NCI-H2196 (cell line): ENCODE data around the gene ATRNL1.

Experiments
- DNase-seq: peaks from one replicate; lab custom pipeline; 2025; ENCODE audit not compliant: unreplicated experiment; lab: John Stamatoyannopoulos, UW

Gene ATRNL1

GRCh38 chr10:115974816-115975430, 881.8 kb downstream of the ATRNL1 start:
- DNase-seq = no peak

GRCh38 chr10:115975506-115975905, 882.3 kb downstream of the ATRNL1 start:
- DNase-seq = no peak

GRCh38 chr10:115976342-115976741, 883.2 kb downstream of the ATRNL1 start:
- DNase-seq = no peak

GRCh38 chr10:115977855-115978254, 884.7 kb downstream of the ATRNL1 start:
- DNase-seq = no peak

GRCh38 chr10:115979576-115979975, 886.4 kb downstream of the ATRNL1 start:
- no peak for DNase-seq

GRCh38 chr10:115980470-115980869, 887.3 kb downstream of the ATRNL1 start:
- no peak for DNase-seq

GRCh38 chr10:115981081-115981480, 887.9 kb downstream of the ATRNL1 start:
- DNase-seq = no peak

GRCh38 chr10:115982076-115982475, 888.9 kb downstream of the ATRNL1 start:
- DNase-seq = no peak

GRCh38 chr10:115982526-115982925, 889.4 kb downstream of the ATRNL1 start:
- DNase-seq = no peak

- DNase-seq = no peak
Measured at GRCh38 chr10:115985786-115986185, 892.6 kb downstream of the ATRNL1 start.

- no peak for DNase-seq
Measured at GRCh38 chr10:115988380-115988779, 895.2 kb downstream of the ATRNL1 start.

GRCh38 chr10:115989621-115990020, 896.5 kb downstream of the ATRNL1 start:
- no peak for DNase-seq

GRCh38 chr10:115992236-115992986, 899.2 kb downstream of the ATRNL1 start:
- no peak for DNase-seq

- DNase-seq = no peak
Measured at GRCh38 chr10:115996031-115996430, 902.9 kb downstream of the ATRNL1 start.

GRCh38 chr10:115998301-115998700, 905.1 kb downstream of the ATRNL1 start:
- DNase-seq = no peak
